Left lung (tissue), 10 donors: ENCODE measurements around the gene CIAO2B. TPM values are rescaled to one million over a fixed set of nuclear protein-coding genes. Genes with fewer than 3 reads are reported as not detected.
A peak's percentile ranks its signal among the peaks of the same experiment; 100 is the strongest.
"Not testable (repeated sequence)": the region's sequence is repeated elsewhere in the genome, so short reads cannot be mapped to it uniquely, and the experiment has no call there.

ENCODE experiments used
- ATAC-seq: fragments of 200-7000 bp; cut with Tn5 transposase; one replicate; pipeline ENCODE4 v1.9.1; 2020; ENCODE audit warnings: moderate library complexity
- DNase-seq, 4 donors: peaks; one replicate each; pipeline ENCODE4 v3.0.0-alpha.2; 2013 to 2020
- H3K27ac ChIP-seq, 2 donors: fragments of 200-600 bp; sonication (generic) in 1 of 2; one replicate each; pipeline versions ENCODE4 v1.5.0 to v1.8.0; 2020 to 2021
- H3K27me3 ChIP-seq, 2 donors: fragments of 200-600 bp; sonication (generic) in 1 of 2; one replicate each; pipeline versions ENCODE4 v1.5.0 to v1.8.0; 2020 to 2021
- H3K36me3 ChIP-seq, 2 donors: fragments of 200-600 bp; sonication (generic) in 1 of 2; one replicate each; pipeline versions ENCODE4 v1.5.0 to v1.8.0; 2020 to 2021
- H3K4me1 ChIP-seq, 2 donors: fragments of 200-600 bp; one replicate each; pipeline ENCODE4 v1.8.0; 2021
- H3K4me3 ChIP-seq, 2 donors: fragments of 200-600 bp; sonication (generic) in 1 of 2; one replicate each; pipeline versions ENCODE4 v1.5.0 to v1.8.0; 2020 to 2021; ENCODE audit warnings: mild to moderate bottlenecking in 1 of 2
- H3K9me3 ChIP-seq, 2 donors: fragments of 200-600 bp; sonication (generic) in 1 of 2; one replicate each; pipeline versions ENCODE4 v1.5.0 to v1.8.0; 2020 to 2021
- CTCF ChIP-seq, 2 donors: fragments of 200-600 bp; sonication (generic) in 1 of 2; IDR thresholded peaks; one replicate each; pipeline versions ENCODE4 v1.5.0 to v1.8.0; 2021; ENCODE audit warnings: antibody characterized with exemption in 2 of 2
- intact Hi-C, 2 donors: fragments of 100-400 bp; cut with DNase I; formaldehyde crosslinking; loops; one replicate each; pipeline versions ENCODE4 v1.11.2 to v1.14.2; 2022
- polyA plus RNA-seq, 6 donors: library from polyadenylated mRNA; unstranded; fragments of 120-200 nt; gene quantifications; one replicate each; pipeline ENCODE4 v1.2.1, GENCODE V29; 2013; ENCODE audit not compliant: insufficient read length in 6 of 6
- total RNA-seq, 2 donors: library from RNA; stranded (reverse); fragmentation: NEBNext Ultra II Directional; extraction: Animal tissue kit (Norgen Biotek cat#: 25700); gene quantifications; one replicate each; pipeline ENCODE4 v1.2.1, GENCODE V29; 2021
- donor health status: DM: no; HTN: yes; CAD: no.
- donor health status: DM: no; HTN: no; CAD: no.

CIAO2B gene
- total and polyA plus RNA-seq, 8 donors, result 70.9 to 84.0 (median 81.9) TPM

GRCh38 chr16:66977341-66978113, 43.3 kb upstream of the CIAO2B start:
- TF ChIP-seq CTCF (IDR thresholded peaks at IDR 0.05), result peak; percentile 92 to 98
- no peak overlapping the region for H3K27ac ChIP-seq
- no peaks in the 10 kb centered on the region for H3K36me3 ChIP-seq
- no peaks in the 10 kb centered on the region for H3K9me3 ChIP-seq
- DNase-seq (peak; percentile 63 to 97 (median 87)), ATAC-seq (peak; percentile 97)
- peaks cover 0 to 8% of the 10 kb centered on the region in 2 donors for H3K27me3 ChIP-seq
- H3K4me1 ChIP-seq, result peaks cover 0 to 4% of the 10 kb centered on the region in 2 donors
- intact Hi-C loops, result loop anchor here in 1 of 2 donors (5.0 to 10.0 kb wide), 2 partner anchors 180 to 207 kb away; partner anchors contain the start of genes FBXL8, MATCAP1 and TRADD
- no peak overlapping the region for H3K4me3 ChIP-seq

GRCh38 chr16:66976746-66977145, 42.5 kb upstream of the CIAO2B start:
- Histone ChIP-seq H3K27me3 (peaks cover 0 to 8% of the 10 kb centered on the region in 2 donors), H3K27ac (no peak overlapping the region), H3K36me3 (no peaks in the 10 kb centered on the region), H3K9me3 (no peaks in the 10 kb centered on the region), H3K4me1 (peaks cover 0 to 4% of the 10 kb centered on the region in 2 donors), H3K4me3 (no peak overlapping the region)
- TF ChIP-seq CTCF (IDR thresholded peaks at IDR 0.05), result no peak
- no peak for DNase-seq
- no peak for ATAC-seq
- intact Hi-C loops, result loop anchor here in 1 of 2 donors (5.0 to 10.0 kb wide), 2 partner anchors 181 to 208 kb away; partner anchors contain the start of genes FBXL8, MATCAP1 and TRADD

GRCh38 chr16:66975302-66975893, 41.2 kb upstream of the CIAO2B start:
- no peak for ATAC-seq
- TF ChIP-seq CTCF (IDR thresholded peaks at IDR 0.05), result no peak
- peaks cover 0 to 8% of the 10 kb centered on the region in 2 donors for H3K27me3 ChIP-seq
- H3K4me3 ChIP-seq, result no peak overlapping the region
- no peak for DNase-seq
- H3K4me1 ChIP-seq, result peaks cover 0 to 4% of the 10 kb centered on the region in 2 donors
- H3K36me3 ChIP-seq, result no peaks in the 10 kb centered on the region
- H3K9me3 ChIP-seq, result no peaks in the 10 kb centered on the region
- no peak overlapping the region for H3K27ac ChIP-seq
- intact Hi-C loops, result loop anchor here in 1 of 2 donors (5.0 to 10.0 kb wide), 2 partner anchors 182 to 209 kb away; partner anchors contain the start of genes FBXL8, MATCAP1 and TRADD

- H3K36me3 ChIP-seq, H3K9me3 ChIP-seq, H3K27me3 ChIP-seq, H3K4me1 ChIP-seq, H3K27ac ChIP-seq, H3K4me3 ChIP-seq, ATAC-seq: not testable (repeated sequence)
- DNase-seq, result peak in 1 of 4 donors; percentile 13
- intact Hi-C loops, result loop anchor here in 1 of 2 donors (5.0 to 10.0 kb wide), 2 partner anchors 182 to 210 kb away; partner anchors contain the start of genes FBXL8, MATCAP1 and TRADD
Measured at GRCh38 chr16:66974932-66975246, 40.7 kb upstream of the CIAO2B start.

GRCh38 chr16:66974156-66974931, 40.1 kb upstream of the CIAO2B start:
- intact Hi-C loops, result loop anchor here in 1 of 2 donors (10.0 kb wide), 1 partner anchor 210 kb away; the partner anchor contains the start of gene MATCAP1
- ATAC-seq, H3K9me3 ChIP-seq, H3K4me1 ChIP-seq, H3K36me3 ChIP-seq, H3K4me3 ChIP-seq, H3K27ac ChIP-seq, H3K27me3 ChIP-seq: not testable (repeated sequence)
- DNase-seq, result peak in 1 of 4 donors; percentile 60
